Femur (tissue), 1 donor: ENCODE data around the gene ASTN1.

Experiments used
- DNase-seq: peaks from one replicate; pipeline ENCODE4 v3.0.0-alpha.2; 2017

Gene ASTN1

GRCh38 chr1:176919386-176920378 lies 244.8 kb downstream of the ASTN1 start:
- DNase-seq: no peak

GRCh38 chr1:176905648-176906047 lies 258.9 kb downstream of the ASTN1 start:
- DNase-seq: no peak

GRCh38 chr1:176904057-176904751 lies 260.3 kb downstream of the ASTN1 start:
- DNase-seq: no peak

- DNase-seq: no peak
Observed at GRCh38 chr1:176903474-176903873, 261.0 kb downstream of the ASTN1 start.

- no peak for DNase-seq
Observed at GRCh38 chr1:176899321-176899720, 265.2 kb downstream of the ASTN1 start.

GRCh38 chr1:176897350-176898236 lies 266.9 kb downstream of the ASTN1 start:
- peak; percentile 71 for DNase-seq

- no peak for DNase-seq
Observed at GRCh38 chr1:176896216-176896615, 268.3 kb downstream of the ASTN1 start.

- DNase-seq: no peak
Observed at GRCh38 chr1:176894450-176894849, 270.1 kb downstream of the ASTN1 start.

- no peak for DNase-seq
Observed at GRCh38 chr1:176893625-176894352, 270.7 kb downstream of the ASTN1 start.

GRCh38 chr1:176888471-176889032 lies 276.0 kb downstream of the ASTN1 start:
- no peak for DNase-seq

GRCh38 chr1:176885751-176886150 lies 278.8 kb downstream of the ASTN1 start:
- DNase-seq: no peak

GRCh38 chr1:176885341-176885740 lies 279.2 kb downstream of the ASTN1 start:
- no peak for DNase-seq

- DNase-seq: peak; percentile 30
Observed at GRCh38 chr1:176884911-176885310, 279.6 kb downstream of the ASTN1 start.

- DNase-seq: no peak
Observed at GRCh38 chr1:176884286-176884685, 280.2 kb downstream of the ASTN1 start.

GRCh38 chr1:176880955-176881595 lies 283.4 kb downstream of the ASTN1 start:
- peak; percentile 77 for DNase-seq

- DNase-seq: no peak
Observed at GRCh38 chr1:176879784-176880620, 284.5 kb downstream of the ASTN1 start.

GRCh38 chr1:176878750-176879536 lies 285.6 kb downstream of the ASTN1 start:
- no peak for DNase-seq

- no peak for DNase-seq
Observed at GRCh38 chr1:176877557-176877956, 287.0 kb downstream of the ASTN1 start.

GRCh38 chr1:176876966-176877515 lies 287.5 kb downstream of the ASTN1 start:
- DNase-seq: no peak
